ENCODE data around the gene IL17RD.

- TF ChIP-seq EZH2phosphoT487 (IDR thresholded peaks at IDR 0.05; ENCODE audit: insufficient read depth, low read depth) = no peak
- TF ChIP-seq EZH2 (IDR thresholded peaks at IDR 0.05; ENCODE audit: insufficient read depth, poor library complexity, severe bottlenecking) = no peak
Observed at GRCh38 chr3:57165641-57166040, 488 bp upstream of the IL17RD start.

All from GM23248 (cell line).